Upper lobe of right lung (tissue), 1 donor: Measurements from ENCODE around the gene TRIP10. TPM values are rescaled to one million over a fixed set of nuclear protein-coding genes. Genes with fewer than 3 reads are reported as not detected.

Source experiments
- ATAC-seq: fragments of 200-7000 bp; cut with Tn5 transposase; one replicate; pipeline ENCODE4 v1.9.1; 2020; ENCODE audit warnings: mild to moderate bottlenecking, moderate library complexity
- DNase-seq: peaks from one replicate; pipeline ENCODE4 v3.0.0-alpha.2; 2020
- H3K27ac ChIP-seq: fragments of 200-600 bp; one replicate; pipeline ENCODE4 v1.8.0; 2022
- H3K27me3 ChIP-seq: fragments of 200-600 bp; one replicate; pipeline ENCODE4 v1.8.0; 2022; ENCODE audit warnings: mild to moderate bottlenecking
- H3K36me3 ChIP-seq: fragments of 200-600 bp; one replicate; pipeline ENCODE4 v1.8.0; 2022
- H3K4me1 ChIP-seq: fragments of 200-600 bp; one replicate; pipeline ENCODE4 v1.8.0; 2022
- H3K4me3 ChIP-seq: fragments of 200-600 bp; one replicate; pipeline ENCODE4 v1.8.0; 2022; ENCODE audit warnings: mild to moderate bottlenecking
- H3K9me3 ChIP-seq: fragments of 200-600 bp; one replicate; pipeline ENCODE4 v1.8.0; 2022
- CTCF ChIP-seq: fragments of 200-600 bp; IDR thresholded peaks from one replicate; pipeline ENCODE4 v1.8.0; 2022; ENCODE audit warnings: antibody characterized with exemption
- intact Hi-C: fragments of 100-400 bp; cut with DNase I; formaldehyde crosslinking; loops from one replicate; pipeline ENCODE4 v1.11.0; 2022
- total RNA-seq: library from RNA; stranded (reverse); fragmentation: NEBNext Ultra II Directional; extraction: Animal tissue kit (Norgen Biotek cat#: 25700); gene quantifications from one replicate; pipeline ENCODE4 v1.2.1, GENCODE V29; 2021
- donor health status: DM: no; HTN: yes; CAD: no; lungs with severe emphysema.

TRIP10 gene
- total RNA-seq, 1 donor from 2014 or later, result 88.1 TPM

- no peak for ATAC-seq
- Histone ChIP-seq H3K27me3 (no peaks in the 10 kb centered on the region), H3K36me3 (peaks cover 40% of the 10 kb centered on the region), H3K9me3 (no peaks in the 10 kb centered on the region), H3K4me3 (no peak overlapping the region), H3K4me1 (no peaks in the 10 kb centered on the region), H3K27ac (no peak overlapping the region)
- peak; percentile 15 for DNase-seq
- intact Hi-C loops, result no loop called here
- no peak for TF ChIP-seq CTCF
Measured at GRCh38 chr19:6700586-6701316, 38.7 kb upstream of the TRIP10 start.

GRCh38 chr19:6705931-6706632 lies 33.4 kb upstream of the TRIP10 start:
- DNase-seq (peak; percentile 46), ATAC-seq (no peak)
- no peak for TF ChIP-seq CTCF
- Histone ChIP-seq H3K4me1 (no peaks in the 10 kb centered on the region), H3K4me3 (no peak overlapping the region), H3K9me3 (no peaks in the 10 kb centered on the region), H3K27me3 (no peaks in the 10 kb centered on the region), H3K36me3 (peaks cover 30% of the 10 kb centered on the region), H3K27ac (no peak overlapping the region)
- intact Hi-C loops, result no loop called here

GRCh38 chr19:6706633-6706958 lies 32.9 kb upstream of the TRIP10 start:
- TF ChIP-seq CTCF, result no peak
- ATAC-seq (no peak), DNase-seq (no peak)
- peaks cover 34% of the 10 kb centered on the region for H3K36me3 ChIP-seq
- no peaks in the 10 kb centered on the region for H3K27me3 ChIP-seq
- H3K4me3 ChIP-seq, result no peak overlapping the region
- H3K9me3 ChIP-seq, result no peaks in the 10 kb centered on the region
- intact Hi-C loops, result no loop called here
- no peaks in the 10 kb centered on the region for H3K4me1 ChIP-seq
- no peak overlapping the region for H3K27ac ChIP-seq

GRCh38 chr19:6707011-6707657 lies 32.3 kb upstream of the TRIP10 start:
- peaks cover 29% of the 10 kb centered on the region for H3K36me3 ChIP-seq
- ATAC-seq (no peak), DNase-seq (peak; percentile 54)
- H3K9me3 ChIP-seq, result no peaks in the 10 kb centered on the region
- intact Hi-C loops, result no loop called here
- H3K27me3 ChIP-seq, result no peaks in the 10 kb centered on the region
- no peak overlapping the region for H3K27ac ChIP-seq
- no peak for TF ChIP-seq CTCF
- no peak overlapping the region for H3K4me3 ChIP-seq
- H3K4me1 ChIP-seq, result no peaks in the 10 kb centered on the region

GRCh38 chr19:6707658-6708018 lies 31.8 kb upstream of the TRIP10 start:
- H3K27ac ChIP-seq, result no peak overlapping the region
- H3K4me3 ChIP-seq, result no peak overlapping the region
- no peaks in the 10 kb centered on the region for H3K27me3 ChIP-seq
- H3K36me3 ChIP-seq, result peaks cover 25% of the 10 kb centered on the region
- intact Hi-C loops, result no loop called here
- ATAC-seq (no peak), DNase-seq (no peak)
- H3K9me3 ChIP-seq, result no peaks in the 10 kb centered on the region
- TF ChIP-seq CTCF, result no peak
- no peaks in the 10 kb centered on the region for H3K4me1 ChIP-seq
